Measurements from ENCODE around the gene CFAP97. TPM values are rescaled to one million over a fixed set of nuclear protein-coding genes. Genes with fewer than 3 reads are reported as not detected.
"Not testable (repeated sequence)": the region's sequence is repeated elsewhere in the genome, so short reads cannot be mapped to it uniquely, and the experiment has no call there.

Gene CFAP97
- total RNA-seq, 1 experiment from 2014 or later = 36.9 TPM

GRCh38 chr4:185211641-185212040, 7.8 kb upstream of the CFAP97 start:
- intact Hi-C loops (cut with micrococcal nuclease; ENCODE audit: unreplicated experiment) = no loop called here
- no peaks in the 10 kb centered on the region for H3K27me3 Mint-ChIP-seq (ENCODE audit: unreplicated experiment)
- H3K36me3 Mint-ChIP-seq (ENCODE audit: insufficient read depth, unreplicated experiment) = peaks cover 27% of the 10 kb centered on the region
- peaks cover 11% of the 10 kb centered on the region for H3K4me1 Mint-ChIP-seq (ENCODE audit: low read depth, unreplicated experiment)
- no peak overlapping the region for H3K27ac Mint-ChIP-seq (ENCODE audit: unreplicated experiment)
- H3K4me3 Mint-ChIP-seq (ENCODE audit: low read depth, unreplicated experiment) = peak overlapping the region; percentile 66
- CTCF ChIA-PET = no interaction called here
- no peaks in the 10 kb centered on the region for H3K9me3 Mint-ChIP-seq (ENCODE audit: low read depth, unreplicated experiment)
- no peak for TF ChIP-seq CTCF (IDR thresholded peaks at IDR 0.05; ENCODE audit: unreplicated experiment)
- DNase-seq = no peak
- no TSS peak for BruUV-seq (replicated peaks)

GRCh38 chr4:185211035-185211434, 7.2 kb upstream of the CFAP97 start:
- no peak for TF ChIP-seq CTCF (IDR thresholded peaks at IDR 0.05; ENCODE audit: unreplicated experiment)
- CTCF ChIA-PET = no interaction called here
- Mint-ChIP-seq H3K4me1 (ENCODE audit: low read depth, unreplicated experiment) (peaks cover 9% of the 10 kb centered on the region), H3K4me3 (ENCODE audit: low read depth, unreplicated experiment) (peak overlapping the region; percentile 66), H3K9me3 (ENCODE audit: low read depth, unreplicated experiment) (no peaks in the 10 kb centered on the region), H3K36me3 (ENCODE audit: insufficient read depth, unreplicated experiment) (peaks cover 27% of the 10 kb centered on the region), H3K27me3 (ENCODE audit: unreplicated experiment) (no peaks in the 10 kb centered on the region), H3K27ac (ENCODE audit: unreplicated experiment) (no peak overlapping the region)
- intact Hi-C loops (cut with micrococcal nuclease; ENCODE audit: unreplicated experiment) = no loop called here
- TSS peak; percentile 51 for BruUV-seq (replicated peaks)
- no peak for DNase-seq

- Mint-ChIP-seq H3K4me3 (ENCODE audit: low read depth, unreplicated experiment) (peak overlapping the region; percentile 66), H3K36me3 (ENCODE audit: insufficient read depth, unreplicated experiment) (peaks cover 27% of the 10 kb centered on the region), H3K27ac (ENCODE audit: unreplicated experiment) (no peak overlapping the region), H3K4me1 (ENCODE audit: low read depth, unreplicated experiment) (peaks cover 9% of the 10 kb centered on the region), H3K27me3 (ENCODE audit: unreplicated experiment) (no peaks in the 10 kb centered on the region), H3K9me3 (ENCODE audit: low read depth, unreplicated experiment) (no peaks in the 10 kb centered on the region)
- BruUV-seq (replicated peaks) = no TSS peak
- intact Hi-C loops (cut with micrococcal nuclease; ENCODE audit: unreplicated experiment) = no loop called here
- no peak for TF ChIP-seq CTCF (IDR thresholded peaks at IDR 0.05; ENCODE audit: unreplicated experiment)
- CTCF ChIA-PET = no interaction called here
- peak; percentile 28 for DNase-seq
Observed at GRCh38 chr4:185210102-185210981, 6.5 kb upstream of the CFAP97 start.

GRCh38 chr4:185209852-185210101, 6.0 kb upstream of the CFAP97 start:
- H3K4me3 Mint-ChIP-seq (ENCODE audit: low read depth, unreplicated experiment); BruUV-seq (replicated peaks); DNase-seq; CTCF ChIA-PET; H3K27me3 Mint-ChIP-seq (ENCODE audit: unreplicated experiment); intact Hi-C loops (cut with micrococcal nuclease; ENCODE audit: unreplicated experiment); H3K27ac Mint-ChIP-seq (ENCODE audit: unreplicated experiment); H3K9me3 Mint-ChIP-seq (ENCODE audit: low read depth, unreplicated experiment): not testable (repeated sequence)
- H3K36me3 Mint-ChIP-seq (ENCODE audit: insufficient read depth, unreplicated experiment) = peaks cover 27% of the 10 kb centered on the region
- H3K4me1 Mint-ChIP-seq (ENCODE audit: low read depth, unreplicated experiment) = peaks cover 11% of the 10 kb centered on the region
